PC-3 (cell line): ENCODE data around the gene GALNT13.

Experiments used
- EZH2 ChIP-seq: fragments of 300-600 bp; sonication (generic); IDR thresholded peaks from one replicate; pipeline ENCODE4 v1.6.1; 2017; ENCODE audit warnings: antibody characterized with exemption, mild to moderate bottlenecking, low read length; ENCODE audit not compliant: unreplicated experiment
- EZH2phosphoT487 ChIP-seq: fragments of 300-600 bp; sonication (generic); IDR thresholded peaks from 2 replicates; pipeline ENCODE4 v1.6.1; 2018; ENCODE audit warnings: mild to moderate bottlenecking, antibody characterized with exemption, low read length, borderline replicate concordance
- TF ChIP-seq, protein P1 (sequence below): fragments of 300-600 bp; sonication (generic); conservative IDR thresholded peaks from 2 replicates; pipeline ENCODE4 v1.5.1; 2017; ENCODE audit warnings: antibody characterized with exemption, low read depth, mild to moderate bottlenecking, low read length

DNA sequence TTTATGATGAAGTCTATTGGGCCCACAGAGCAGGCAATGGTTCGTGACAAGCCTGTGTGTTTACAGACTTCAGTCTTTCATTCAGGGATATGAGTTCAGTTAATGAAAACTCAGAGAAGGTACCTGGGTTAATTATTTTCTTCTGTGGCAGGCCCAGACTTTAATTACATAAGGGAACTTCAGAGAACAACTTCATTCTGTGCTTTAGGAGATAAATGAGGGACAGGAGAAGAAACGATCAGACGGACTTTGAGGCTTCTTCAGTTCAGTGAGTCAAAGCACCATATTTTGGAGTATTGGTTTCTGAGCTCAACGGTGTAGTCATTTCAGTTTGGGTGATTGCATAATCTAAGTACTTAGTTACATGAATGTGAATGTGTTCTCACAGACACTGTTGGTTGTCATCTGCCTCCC, 623.7 kb downstream of the GALNT13 start:
- TF ChIP-seq, protein P1, sequence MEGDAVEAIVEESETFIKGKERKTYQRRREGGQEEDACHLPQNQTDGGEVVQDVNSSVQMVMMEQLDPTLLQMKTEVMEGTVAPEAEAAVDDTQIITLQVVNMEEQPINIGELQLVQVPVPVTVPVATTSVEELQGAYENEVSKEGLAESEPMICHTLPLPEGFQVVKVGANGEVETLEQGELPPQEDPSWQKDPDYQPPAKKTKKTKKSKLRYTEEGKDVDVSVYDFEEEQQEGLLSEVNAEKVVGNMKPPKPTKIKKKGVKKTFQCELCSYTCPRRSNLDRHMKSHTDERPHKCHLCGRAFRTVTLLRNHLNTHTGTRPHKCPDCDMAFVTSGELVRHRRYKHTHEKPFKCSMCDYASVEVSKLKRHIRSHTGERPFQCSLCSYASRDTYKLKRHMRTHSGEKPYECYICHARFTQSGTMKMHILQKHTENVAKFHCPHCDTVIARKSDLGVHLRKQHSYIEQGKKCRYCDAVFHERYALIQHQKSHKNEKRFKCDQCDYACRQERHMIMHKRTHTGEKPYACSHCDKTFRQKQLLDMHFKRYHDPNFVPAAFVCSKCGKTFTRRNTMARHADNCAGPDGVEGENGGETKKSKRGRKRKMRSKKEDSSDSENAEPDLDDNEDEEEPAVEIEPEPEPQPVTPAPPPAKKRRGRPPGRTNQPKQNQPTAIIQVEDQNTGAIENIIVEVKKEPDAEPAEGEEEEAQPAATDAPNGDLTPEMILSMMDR, result no peak
- TF ChIP-seq EZH2 (no peak), EZH2phosphoT487 (no peak)
